AG04450 (cell line): ENCODE measurements around the gene CFAP210. TPM values are rescaled to one million over a fixed set of nuclear protein-coding genes. Genes with fewer than 3 reads are reported as not detected.

Experiments
- CTCF ChIA-PET: fragments of 300-600, 350-600 bp; formaldehyde crosslinking; extraction: SDS; loops from one replicate; lab custom pipeline; 2022; ENCODE audit warnings: antibody characterized with exemption, inconsistent platforms; lab: Charles Lee
- POLR2A ChIA-PET: fragments of 350-600 bp; formaldehyde crosslinking; extraction: SDS; loops from one replicate; lab custom pipeline; 2021; ENCODE audit warnings: antibody characterized with exemption, inconsistent platforms; lab: Yijun Ruan, JAX
- DNase-seq: peaks from one replicate; pipeline ENCODE4 v3.0.0-alpha.2; 2011; ENCODE audit warnings: low read depth, low spot score
- H3K27ac ChIP-seq: one replicate; pipeline ENCODE4 v1.5.1; 2012; ENCODE audit warnings: low read depth, low read length, control low read depth
- H3K27me3 ChIP-seq: one replicate; pipeline ENCODE4 v1.6.0; 2012; ENCODE audit warnings: low read length; ENCODE audit not compliant: control insufficient read depth, insufficient read depth
- H3K4me3 ChIP-seq: 2 replicates; pipeline ENCODE4 v1.5.1; 2011; ENCODE audit warnings: mild to moderate bottlenecking, low read depth, low read length, control low read depth
- H3K9me3 ChIP-seq: 2 replicates; pipeline ENCODE4 v1.5.1; 2012; ENCODE audit warnings: low read length; ENCODE audit not compliant: control insufficient read depth, insufficient read depth
- CTCF ChIP-seq: IDR thresholded peaks from 2 replicates; pipeline ENCODE4 v1.5.1; 2011; ENCODE audit warnings: low read depth, low read length, control low read depth, inconsistent platforms
- polyA minus RNA-seq: library from RNA; depleted of rRNA, polyadenylated mRNA; stranded (reverse); fragments of >200 nt; gene quantifications from 2 replicates; pipeline ENCODE4 v1.2.3, GENCODE V29; 2011; rRNA and poly(A)+ RNA removed
- polyA plus RNA-seq: library from polyadenylated mRNA; depleted of rRNA; stranded (reverse); fragments of >200 nt; gene quantifications from 2 replicates; pipeline ENCODE4 v1.2.3, GENCODE V29; 2011; rRNA removed

Gene CFAP210
- not detected in 2 replicates for polyA plus RNA-seq
- not detected in 2 replicates for polyA minus RNA-seq

- CTCF ChIA-PET = interaction anchor here (0.6 to 0.7 kb wide), 2 partner anchors 51 to 206 kb away, joined by 3 read pairs; no protein-coding TSS in a partner anchor
- peak within 1 kb of the TSS; percentile 82 for H3K4me3 ChIP-seq
- no peak for TF ChIP-seq CTCF
- peak; percentile 87 for DNase-seq
- H3K9me3 ChIP-seq = no peaks in the 10 kb centered on the region; the same call in 1 of the 2 replicates
- peak within 1 kb of the TSS; percentile 53 for H3K27ac ChIP-seq
- POLR2A ChIA-PET = interaction anchor here (0.8 to 2.5 kb wide), 2 partner anchors 12 to 133 kb away, joined by 3 to 8 read pairs; partner anchors contain the start of gene UBR3
- peaks cover 2% of the 10 kb centered on the region for H3K27me3 ChIP-seq
Measured at GRCh38 chr2:169694113-169694893, at the start of gene CFAP210, which contains the start of gene PHOSPHO2. Gene CFAP210, minus strand, starts transcription at chr2:169694405. Its CDS starts 78 bp downstream, at chr2:169694327. Gene PHOSPHO2, plus strand, starts transcription at chr2:169694469. Its CDS starts 6,503 bp downstream, at chr2:169700972.

GRCh38 chr2:169743549-169743948 is 49.3 kb upstream of the CFAP210 start:
- CTCF ChIA-PET = interaction anchor here (1.3 kb wide), 1 partner anchor 215 kb away, joined by 5 read pairs; no protein-coding TSS in a partner anchor

GRCh38 chr2:169739351-169739750 is 45.1 kb upstream of the CFAP210 start:
- no peak for TF ChIP-seq CTCF
- ChIA-PET CTCF (no interaction called here), POLR2A (no interaction called here)

More at GRCh38 chr2:169743549-169743948, 49.3 kb upstream of the CFAP210 start:
- POLR2A ChIA-PET = no interaction called here
- Histone ChIP-seq H3K4me3 (no peak overlapping the region), H3K27me3 (no peaks in the 10 kb centered on the region), H3K9me3 (no peaks in the 10 kb centered on the region), H3K27ac (no peak overlapping the region)
- no peak for TF ChIP-seq CTCF
- DNase-seq = no peak

GRCh38 chr2:169738566-169739229 is 44.5 kb upstream of the CFAP210 start:
- no peaks in the 10 kb centered on the region for H3K27me3 ChIP-seq
- ChIA-PET CTCF (no interaction called here), POLR2A (no interaction called here)
- no peak for TF ChIP-seq CTCF
- no peak overlapping the region for H3K4me3 ChIP-seq
- no peaks in the 10 kb centered on the region for H3K9me3 ChIP-seq
- no peak overlapping the region for H3K27ac ChIP-seq
- no peak for DNase-seq

More at GRCh38 chr2:169739351-169739750, 45.1 kb upstream of the CFAP210 start:
- no peak for DNase-seq
- no peak overlapping the region for H3K4me3 ChIP-seq
- H3K9me3 ChIP-seq = no peaks in the 10 kb centered on the region
- no peaks in the 10 kb centered on the region for H3K27me3 ChIP-seq
- H3K27ac ChIP-seq = no peak overlapping the region
